Fibroblast of lung (primary cell): ENCODE results near the gene RASSF3. TPM values are rescaled to one million over a fixed set of nuclear protein-coding genes. Genes with fewer than 3 reads are reported as not detected.

Experiments
- DNase-seq, 2 donors: peaks; one replicate each; pipeline versions ENCODE4 v3.0.0 to v3.0.0-alpha.2; 2010; ENCODE audit warnings: low read depth in 2 of 2
- H2AFZ ChIP-seq: 2 replicates; pipeline ENCODE4 v1.5.1; 2012; ENCODE audit warnings: low read length, control low read depth, inconsistent platforms
- H3K27ac ChIP-seq: 2 replicates; pipeline ENCODE4 v1.5.1; 2011; ENCODE audit warnings: low read length, control low read depth; ENCODE audit not compliant: insufficient read depth
- H3K27me3 ChIP-seq: 2 replicates; pipeline ENCODE4 v1.5.1; 2011; ENCODE audit warnings: mild to moderate bottlenecking, low read length; ENCODE audit not compliant: control insufficient read depth, insufficient read depth
- H3K36me3 ChIP-seq: 2 replicates; pipeline ENCODE4 v1.5.1; 2011; ENCODE audit warnings: low read length; ENCODE audit not compliant: control insufficient read depth, insufficient read depth
- H3K4me1 ChIP-seq: 2 replicates; pipeline ENCODE4 v1.5.1; 2011; ENCODE audit warnings: low read length; ENCODE audit not compliant: control insufficient read depth, insufficient read depth; ENCODE audit errors: extremely low read depth
- H3K4me2 ChIP-seq: 2 replicates; pipeline ENCODE4 v1.5.1; 2011; ENCODE audit warnings: low read length, control low read depth; ENCODE audit not compliant: insufficient read depth; ENCODE audit errors: extremely low read depth
- H3K4me3 ChIP-seq, 4 experiments: fragments of 200-600 bp in 1 of 4; sonication (generic) in 1 of 4; replicated peaks in 1 of 4; 2 replicates each; pipeline ENCODE4 v1.5.1; 2011 to 2016; ENCODE audit warnings: low read length in 4 of 4, low read depth in 3 of 4, mild to moderate bottlenecking in 3 of 4, control low read depth in 2 of 4, inconsistent platforms in 1 of 4, mixed read lengths in 1 of 4; ENCODE audit not compliant: insufficient read depth in 1 of 4; ENCODE audit errors: control extremely low read depth in 1 of 4
- H3K79me2 ChIP-seq: 2 replicates; pipeline ENCODE4 v1.5.1; 2012; ENCODE audit warnings: mild to moderate bottlenecking, low read length, inconsistent platforms; ENCODE audit not compliant: control insufficient read depth, insufficient read depth
- H3K9ac ChIP-seq: 2 replicates; pipeline ENCODE4 v1.5.1; 2011; ENCODE audit warnings: mild to moderate bottlenecking, low read length, control low read depth; ENCODE audit not compliant: insufficient read depth
- H3K9me3 ChIP-seq: 2 replicates; pipeline ENCODE4 v1.5.1; 2012; ENCODE audit warnings: low read depth, low read length; ENCODE audit not compliant: control insufficient read depth, insufficient read depth
- H4K20me1 ChIP-seq: 2 replicates; pipeline ENCODE4 v1.5.1; 2011; ENCODE audit warnings: low read length; ENCODE audit not compliant: control insufficient read depth, insufficient read depth; ENCODE audit errors: extremely low read depth
- EZH2 ChIP-seq: IDR thresholded peaks from 2 replicates; pipeline ENCODE4 v1.5.1; 2012; ENCODE audit warnings: low read length, control low read depth, mild to moderate bottlenecking; ENCODE audit errors: missing control alignments
- polyA plus RNA-seq, 2 donors: library from polyadenylated mRNA; depleted of rRNA in 1 of 2; stranded (reverse) in 1 of 2; unstranded in 1 of 2; fragments of >200 nt; gene quantifications; 2 replicates each; pipeline ENCODE4 v1.2.1, GENCODE V29; 2011 to 2012; ENCODE audit warnings: missing spikeins in 1 of 2
- total RNA-seq: library from RNA; depleted of rRNA; stranded (reverse); fragments of >200 nt; gene quantifications from 2 replicates; pipeline ENCODE4 v1.2.1, GENCODE V29; 2014
- TF ChIP-seq, protein P1 (sequence below), 2 donors: IDR thresholded peaks in 1 of 2; conservative IDR thresholded peaks in 1 of 2; 1 replicate in 1 of 2; 2 replicates in 1 of 2; pipeline ENCODE4 v1.5.1; 2011 to 2012; ENCODE audit warnings: low read length in 2 of 2, control low read depth in 1 of 2, inconsistent platforms in 1 of 2, low read depth in 1 of 2, mild to moderate bottlenecking in 1 of 2

The RASSF3 gene
- total and polyA plus RNA-seq, 2 donors (not counting 1 experiment from before 2014, with no cell fraction given), result 37.7 to 45.9 TPM

DNA sequence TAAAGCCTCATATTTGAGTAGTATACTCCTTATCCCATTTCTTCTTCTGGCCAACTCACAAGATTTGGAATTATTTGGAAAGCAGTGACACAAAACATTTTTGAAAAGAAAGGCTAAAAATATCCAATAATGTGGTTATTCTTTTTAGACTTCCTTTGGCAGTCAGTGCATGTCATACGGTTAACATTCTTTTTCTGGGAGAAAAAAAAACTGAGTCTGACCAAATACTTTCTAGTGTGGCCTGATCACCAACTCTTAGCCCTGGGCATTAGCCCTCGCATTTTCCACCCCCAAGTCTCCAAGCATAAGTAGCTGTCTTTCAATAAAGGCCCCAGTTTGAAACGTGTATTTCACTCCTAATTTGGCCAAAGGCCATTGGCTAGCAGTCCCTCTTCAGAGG is 5.9 kb downstream of the RASSF3 start:
- no peaks in the 10 kb centered on the region for H3K9me3 ChIP-seq
- no peaks in the 10 kb centered on the region for H3K27me3 ChIP-seq
- peaks cover 84% of the 10 kb centered on the region for H3K79me2 ChIP-seq
- no peaks in the 10 kb centered on the region for H4K20me1 ChIP-seq
- H3K4me2 ChIP-seq, result no peak overlapping the region
- H2AFZ ChIP-seq, result no peak overlapping the region
- H3K4me1 ChIP-seq, result peaks cover 8% of the 10 kb centered on the region
- no peak overlapping the region for H3K9ac ChIP-seq
- DNase-seq, result peak in 1 of 2 donors; percentile 70
- no peak overlapping the region for H3K27ac ChIP-seq
- TF ChIP-seq EZH2, result no peak
- TF ChIP-seq, protein P1, sequence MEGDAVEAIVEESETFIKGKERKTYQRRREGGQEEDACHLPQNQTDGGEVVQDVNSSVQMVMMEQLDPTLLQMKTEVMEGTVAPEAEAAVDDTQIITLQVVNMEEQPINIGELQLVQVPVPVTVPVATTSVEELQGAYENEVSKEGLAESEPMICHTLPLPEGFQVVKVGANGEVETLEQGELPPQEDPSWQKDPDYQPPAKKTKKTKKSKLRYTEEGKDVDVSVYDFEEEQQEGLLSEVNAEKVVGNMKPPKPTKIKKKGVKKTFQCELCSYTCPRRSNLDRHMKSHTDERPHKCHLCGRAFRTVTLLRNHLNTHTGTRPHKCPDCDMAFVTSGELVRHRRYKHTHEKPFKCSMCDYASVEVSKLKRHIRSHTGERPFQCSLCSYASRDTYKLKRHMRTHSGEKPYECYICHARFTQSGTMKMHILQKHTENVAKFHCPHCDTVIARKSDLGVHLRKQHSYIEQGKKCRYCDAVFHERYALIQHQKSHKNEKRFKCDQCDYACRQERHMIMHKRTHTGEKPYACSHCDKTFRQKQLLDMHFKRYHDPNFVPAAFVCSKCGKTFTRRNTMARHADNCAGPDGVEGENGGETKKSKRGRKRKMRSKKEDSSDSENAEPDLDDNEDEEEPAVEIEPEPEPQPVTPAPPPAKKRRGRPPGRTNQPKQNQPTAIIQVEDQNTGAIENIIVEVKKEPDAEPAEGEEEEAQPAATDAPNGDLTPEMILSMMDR (conservative IDR thresholded peaks at IDR 0.05 in 1 of 2, IDR thresholded peaks at IDR 0.05 in 1 of 2; ENCODE audit: low read depth in 1 of 2, low read length in 2 of 2), result no peak
- H3K4me3 ChIP-seq, result no peak overlapping the region
- H3K36me3 ChIP-seq, result no peaks in the 10 kb centered on the region

DNA sequence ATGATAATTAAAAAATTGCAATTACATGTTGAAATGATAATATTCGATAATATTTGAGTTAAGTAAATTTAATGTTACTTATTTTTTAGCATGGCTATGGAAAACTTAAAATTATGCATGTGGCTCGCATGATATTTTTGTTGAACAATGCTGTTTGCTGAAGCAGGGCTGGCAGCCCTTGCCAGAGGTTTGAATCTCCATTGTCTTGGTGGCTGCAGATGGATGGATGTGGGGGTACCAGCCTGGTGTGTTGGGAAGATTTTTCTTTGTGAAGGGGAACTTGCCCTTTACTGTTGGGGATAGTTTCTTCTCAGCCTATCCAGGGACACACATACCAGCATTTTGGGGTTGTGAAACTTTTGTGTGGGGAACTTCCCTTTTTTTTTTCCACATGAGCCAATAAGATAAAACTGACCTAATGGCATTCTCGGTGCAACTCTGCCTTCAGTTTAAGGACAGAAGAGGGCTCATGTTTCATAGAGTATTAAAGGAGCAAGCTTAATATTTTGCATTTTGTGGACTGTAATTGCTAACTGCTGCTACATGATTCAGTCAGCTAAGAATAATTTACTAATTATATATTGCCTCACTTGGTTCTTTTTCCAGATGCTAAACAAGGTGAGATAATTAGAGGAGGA is 8.8 kb downstream of the RASSF3 start:
- Histone ChIP-seq H3K27ac (no peak overlapping the region), H3K36me3 (no peaks in the 10 kb centered on the region), H4K20me1 (no peaks in the 10 kb centered on the region), H2AFZ (no peak overlapping the region), H3K9ac (no peak overlapping the region), H3K4me1 (peaks cover 14% of the 10 kb centered on the region), H3K4me2 (no peak overlapping the region), H3K79me2 (peaks cover 77% of the 10 kb centered on the region), H3K4me3 (no peak overlapping the region), H3K9me3 (no peaks in the 10 kb centered on the region), H3K27me3 (no peaks in the 10 kb centered on the region)
- TF ChIP-seq, protein P1 (conservative IDR thresholded peaks at IDR 0.05 in 1 of 2, IDR thresholded peaks at IDR 0.05 in 1 of 2; ENCODE audit: low read depth in 1 of 2, low read length in 2 of 2), result no peak
- no peak for TF ChIP-seq EZH2
- DNase-seq, result peak; percentile 37 to 76

DNA sequence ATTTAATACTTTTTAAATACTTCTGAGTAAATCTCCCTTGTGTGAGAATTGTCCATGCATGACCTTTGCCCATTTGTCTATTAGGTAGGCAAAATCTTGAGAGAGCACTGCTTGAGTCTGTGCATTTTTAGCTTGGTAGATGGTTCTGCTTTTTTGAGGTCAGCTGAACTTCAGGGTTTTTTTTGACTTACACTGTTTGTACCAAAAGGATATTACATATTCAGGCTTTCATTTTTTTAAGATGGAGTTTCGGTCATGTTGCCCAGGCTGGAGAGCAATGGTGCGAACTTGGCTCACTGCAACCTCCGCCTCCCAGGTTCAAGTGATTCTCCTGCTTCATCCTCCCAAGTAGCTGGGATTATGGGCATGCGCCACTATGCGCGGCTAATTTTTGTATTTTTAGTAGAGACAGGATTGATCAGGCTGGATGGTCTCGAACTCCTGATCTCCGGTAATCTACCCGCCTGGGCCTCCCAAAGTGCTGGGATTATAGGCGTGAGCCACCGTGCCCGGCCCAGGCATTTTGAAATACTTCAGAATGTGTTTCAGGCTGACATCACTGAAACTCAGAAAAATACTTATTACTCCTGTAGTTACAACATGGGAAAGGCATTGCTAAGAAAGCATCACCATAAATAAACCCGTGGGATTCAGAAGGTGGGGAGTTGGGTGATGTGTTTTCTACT is 11.1 kb downstream of the RASSF3 start:
- Histone ChIP-seq H3K9me3 (no peaks in the 10 kb centered on the region), H2AFZ (no peak overlapping the region), H3K79me2 (peaks cover 64% of the 10 kb centered on the region), H3K36me3 (no peaks in the 10 kb centered on the region), H3K4me1 (peaks cover 15% of the 10 kb centered on the region), H4K20me1 (no peaks in the 10 kb centered on the region), H3K9ac (no peak overlapping the region), H3K4me3 (no peak overlapping the region), H3K4me2 (no peak overlapping the region), H3K27ac (peak overlapping the region; percentile 67), H3K27me3 (no peaks in the 10 kb centered on the region)
- DNase-seq, result peak; percentile 58 to 79
- TF ChIP-seq, protein P1 (conservative IDR thresholded peaks at IDR 0.05 in 1 of 2, IDR thresholded peaks at IDR 0.05 in 1 of 2; ENCODE audit: low read depth in 1 of 2, low read length in 2 of 2), result no peak
- TF ChIP-seq EZH2, result no peak
